Activated CD4-positive, alpha-beta memory T cell treated with anti-CD3 and anti-CD28 coated beads for 36 hours (primary cell): ENCODE data around the gene PCARE. TPM values are rescaled to one million over a fixed set of nuclear protein-coding genes. Genes with fewer than 3 reads are reported as not detected.

ENCODE experiments used
- total RNA-seq, 2 experiments: library from RNA; stranded (reverse); gene quantifications; one replicate each; pipeline ENCODE4 v1.2.3, GENCODE V29; 2021

The PCARE gene
- total RNA-seq, 2 experiments from 2014 or later, result not detected

Other genes with a start within 250 kb of the PCARE start
- gene TRMT61B, start 204.2 kb downstream of the PCARE start, total RNA-seq, result 10 to 100 TPM; 16.7 to 18.1 TPM
- gene WDR43, start 179.9 kb downstream of the PCARE start, total RNA-seq, result 10 to 100 TPM; 72.7 to 84.8 TPM
- 1 to 10 TPM; 9.6 TPM for gene TOGARAM2, start 93.2 kb downstream of the PCARE start, total RNA-seq
- gene CLIP4, start 40.9 kb upstream of the PCARE start, total RNA-seq, result 10 to 100 TPM; 26.5 to 27.9 TPM